ENCODE results near the gene PLCD3.

DNA sequence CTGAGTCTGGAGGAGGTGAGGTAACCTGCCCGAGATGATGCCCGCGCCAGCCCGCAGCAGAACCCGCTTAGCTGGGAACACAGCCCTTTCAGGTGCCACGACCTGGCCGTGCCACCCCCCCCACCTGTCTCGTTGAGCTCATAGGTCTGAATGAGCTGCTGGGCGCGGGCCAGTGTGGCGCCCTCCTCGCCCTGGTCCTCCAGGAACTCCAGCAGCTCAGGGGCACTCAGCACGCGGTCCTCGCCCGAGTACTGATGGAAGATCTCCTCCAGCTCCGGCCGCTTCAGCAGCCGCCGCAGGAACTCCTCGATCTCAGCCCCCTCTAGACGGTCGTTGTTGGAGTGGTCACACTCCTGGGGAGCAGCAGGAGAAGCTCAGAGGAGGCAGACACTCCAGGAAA lies 13.6 kb downstream of the PLCD3 start:
- no peak for TF ChIP-seq POLR2A (IDR thresholded peaks at IDR 0.05)
- TF ChIP-seq, protein P1, sequence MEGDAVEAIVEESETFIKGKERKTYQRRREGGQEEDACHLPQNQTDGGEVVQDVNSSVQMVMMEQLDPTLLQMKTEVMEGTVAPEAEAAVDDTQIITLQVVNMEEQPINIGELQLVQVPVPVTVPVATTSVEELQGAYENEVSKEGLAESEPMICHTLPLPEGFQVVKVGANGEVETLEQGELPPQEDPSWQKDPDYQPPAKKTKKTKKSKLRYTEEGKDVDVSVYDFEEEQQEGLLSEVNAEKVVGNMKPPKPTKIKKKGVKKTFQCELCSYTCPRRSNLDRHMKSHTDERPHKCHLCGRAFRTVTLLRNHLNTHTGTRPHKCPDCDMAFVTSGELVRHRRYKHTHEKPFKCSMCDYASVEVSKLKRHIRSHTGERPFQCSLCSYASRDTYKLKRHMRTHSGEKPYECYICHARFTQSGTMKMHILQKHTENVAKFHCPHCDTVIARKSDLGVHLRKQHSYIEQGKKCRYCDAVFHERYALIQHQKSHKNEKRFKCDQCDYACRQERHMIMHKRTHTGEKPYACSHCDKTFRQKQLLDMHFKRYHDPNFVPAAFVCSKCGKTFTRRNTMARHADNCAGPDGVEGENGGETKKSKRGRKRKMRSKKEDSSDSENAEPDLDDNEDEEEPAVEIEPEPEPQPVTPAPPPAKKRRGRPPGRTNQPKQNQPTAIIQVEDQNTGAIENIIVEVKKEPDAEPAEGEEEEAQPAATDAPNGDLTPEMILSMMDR (IDR thresholded peaks at IDR 0.05 in 4 of 5, conservative IDR thresholded peaks at IDR 0.05 in 1 of 5), result no peak

Measured in gastrocnemius medialis (tissue), 4 donors.